HG02623 (cell line): Measurements from ENCODE around the gene DSC3.

ENCODE experiments used
- ATAC-seq: cut with Tn5 transposase; IDR thresholded peaks from one replicate; pipeline ENCODE4 v1.9.1; 2021; ENCODE audit warnings: moderate library complexity; ENCODE audit not compliant: unreplicated experiment

DSC3 gene

GRCh38 chr18:31042406-31043181 is at the start of gene DSC3:
DSC3 (minus strand) TSS chr18:31042742; CDS start chr18:31042660, 82 bp downstream.
- no peak for ATAC-seq

GRCh38 chr18:31091350-31091749 is 48.8 kb upstream of the DSC3 start:
- ATAC-seq: no peak

GRCh38 chr18:31088532-31088931 is 46.0 kb upstream of the DSC3 start:
- no peak for ATAC-seq

GRCh38 chr18:31079973-31080372 is 37.4 kb upstream of the DSC3 start:
- no peak for ATAC-seq

- ATAC-seq: no peak
These were observed 35.3 kb upstream of the DSC3 start for GRCh38 chr18:31077878-31078277.

- no peak for ATAC-seq
These were observed 29.6 kb upstream of the DSC3 start for GRCh38 chr18:31072175-31072574.

GRCh38 chr18:31070206-31070605 is 27.7 kb upstream of the DSC3 start:
- ATAC-seq: no peak

- no peak for ATAC-seq
These were observed 23.7 kb upstream of the DSC3 start for GRCh38 chr18:31066266-31066665.

GRCh38 chr18:31065036-31065773 is 22.7 kb upstream of the DSC3 start:
- no peak for ATAC-seq

GRCh38 chr18:31064130-31064529 is 21.6 kb upstream of the DSC3 start:
- ATAC-seq: peak; percentile 79

- ATAC-seq: peak; percentile 45
These were observed 19.4 kb upstream of the DSC3 start for GRCh38 chr18:31061945-31062344.

- no peak for ATAC-seq
These were observed 16.4 kb upstream of the DSC3 start for GRCh38 chr18:31058897-31059296.

GRCh38 chr18:31057917-31058316 is 15.4 kb upstream of the DSC3 start:
- no peak for ATAC-seq

GRCh38 chr18:31057051-31057450 is 14.5 kb upstream of the DSC3 start:
- no peak for ATAC-seq

- ATAC-seq: no peak
These were observed 13.8 kb upstream of the DSC3 start for GRCh38 chr18:31056296-31056695.

GRCh38 chr18:31050635-31051034 is 8.1 kb upstream of the DSC3 start:
- ATAC-seq: no peak

GRCh38 chr18:31049189-31049588 is 6.6 kb upstream of the DSC3 start:
- no peak for ATAC-seq

- no peak for ATAC-seq
These were observed 5.7 kb upstream of the DSC3 start for GRCh38 chr18:31048216-31048615.

- no peak for ATAC-seq
These were observed 4.4 kb upstream of the DSC3 start for GRCh38 chr18:31046916-31047315.

- ATAC-seq: no peak
These were observed 3.1 kb upstream of the DSC3 start for GRCh38 chr18:31045599-31045998.

GRCh38 chr18:31044926-31045325 is 2.4 kb upstream of the DSC3 start:
- no peak for ATAC-seq

GRCh38 chr18:31043709-31044108 is 1.2 kb upstream of the DSC3 start:
- no peak for ATAC-seq

GRCh38 chr18:31042084-31042405 is 497 bp downstream of the DSC3 start:
- no peak for ATAC-seq
